Measurements from ENCODE around the gene ERBB4. TPM values are rescaled to one million over a fixed set of nuclear protein-coding genes. Genes with fewer than 3 reads are reported as not detected.

ERBB4 gene
- total RNA-seq, 5 donors from 2014 or later (not counting 1 experiment from before 2014, with no cell fraction given): 0.03 to 0.06 TPM; not detected in 3

GRCh38 chr2:211513446-211513845 is 1025.2 kb downstream of the ERBB4 start:
- H3K4me3 Mint-ChIP-seq: no peak overlapping the region
- H3K27me3 Mint-ChIP-seq: no peaks in the 10 kb centered on the region
- no peaks in the 10 kb centered on the region for H3K4me1 Mint-ChIP-seq
- Histone ChIP-seq H3K4me3 (ENCODE audit: control insufficient read depth in 1 of 2, extremely low read depth in 1 of 2, low read length in 1 of 2) (no peak overlapping the region), H3K27ac (ENCODE audit: low read length) (no peak overlapping the region), H3K4me1 (ENCODE audit: control insufficient read depth in 1 of 2, extremely low read depth in 1 of 2, insufficient read depth in 2 of 2, low read length in 2 of 2) (no peaks in the 10 kb centered on the region), H3K36me3 (ENCODE audit: control insufficient read depth in 2 of 2, extremely low read depth in 1 of 2, insufficient read depth in 1 of 2, low read length in 1 of 2) (no peaks in the 10 kb centered on the region), H3K27me3 (replicated peaks in 1 of 2; ENCODE audit: control insufficient read depth in 2 of 2, extremely low read depth in 1 of 2, insufficient read depth in 2 of 2, low read length in 1 of 2) (no peaks in the 10 kb centered on the region), H3K9me3 (no peaks in the 10 kb centered on the region)
- ChIA-PET CTCF (no interaction called here), POLR2A (no interaction called here)
- H3K9me3 Mint-ChIP-seq: peaks cover 0 to 6% (median 4%) of the 10 kb centered on the region in 3 donors
- ATAC-seq (replicated peaks in 1 of 4): no peak
- no peak overlapping the region for H3K27ac Mint-ChIP-seq
- WGBS (ENCODE audit: insufficient coverage): no CpG with 5 or more reads among the region's 3 CpGs
- H3K36me3 Mint-ChIP-seq: no peaks in the 10 kb centered on the region
- no peak for DNase-seq

DNA sequence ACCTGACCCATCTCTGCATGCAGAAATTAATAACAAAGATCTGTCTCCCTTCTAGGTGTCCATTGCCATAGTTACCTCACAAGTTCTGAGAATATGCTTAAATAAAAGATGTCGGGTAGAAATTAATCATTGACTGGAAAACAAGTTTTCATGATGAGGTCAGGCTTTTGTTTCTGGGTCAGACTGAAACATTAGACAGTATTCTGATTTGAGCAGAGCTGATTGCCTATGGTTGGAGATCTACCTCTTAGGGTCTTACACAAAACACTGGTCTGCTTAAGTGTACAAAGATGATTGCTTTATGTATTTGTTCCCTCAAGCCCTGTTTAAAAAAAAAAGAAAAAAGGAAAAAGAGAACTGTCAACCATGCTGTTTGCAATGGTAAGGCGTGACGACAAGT is 1025.8 kb downstream of the ERBB4 start:
- ChIA-PET POLR2A (no interaction called here), CTCF (no interaction called here)
- ATAC-seq (replicated peaks in 1 of 4) (no peak), DNase-seq (no peak)
- no peak overlapping the region for H3K4me3 ChIP-seq (ENCODE audit: control insufficient read depth in 1 of 2, extremely low read depth in 1 of 2, low read length in 1 of 2)
- Mint-ChIP-seq H3K4me1 (no peaks in the 10 kb centered on the region), H3K36me3 (no peaks in the 10 kb centered on the region), H3K4me3 (no peak overlapping the region), H3K27ac (no peak overlapping the region), H3K9me3 (peaks cover 0 to 6% (median 4%) of the 10 kb centered on the region in 3 donors), H3K27me3 (no peaks in the 10 kb centered on the region)
- H3K4me1 ChIP-seq (ENCODE audit: control insufficient read depth in 1 of 2, extremely low read depth in 1 of 2, insufficient read depth in 2 of 2, low read length in 2 of 2): no peaks in the 10 kb centered on the region
- WGBS (ENCODE audit: insufficient coverage): 88% methylated on average over 3 of the region's 3 CpGs
- no peaks in the 10 kb centered on the region for H3K9me3 ChIP-seq
- H3K27me3 ChIP-seq (replicated peaks in 1 of 2; ENCODE audit: control insufficient read depth in 2 of 2, extremely low read depth in 1 of 2, insufficient read depth in 2 of 2, low read length in 1 of 2): no peaks in the 10 kb centered on the region
- no peak overlapping the region for H3K27ac ChIP-seq (ENCODE audit: low read length)
- H3K36me3 ChIP-seq (ENCODE audit: control insufficient read depth in 2 of 2, extremely low read depth in 1 of 2, insufficient read depth in 1 of 2, low read length in 1 of 2): no peaks in the 10 kb centered on the region

GRCh38 chr2:211503856-211504255 is 1034.7 kb downstream of the ERBB4 start:
- ATAC-seq (replicated peaks in 1 of 4): no peak
- H3K27ac Mint-ChIP-seq: no peak overlapping the region
- H3K4me3 ChIP-seq (ENCODE audit: control insufficient read depth in 1 of 2, extremely low read depth in 1 of 2, low read length in 1 of 2): no peak overlapping the region
- H3K36me3 Mint-ChIP-seq: no peaks in the 10 kb centered on the region
- no peaks in the 10 kb centered on the region for H3K36me3 ChIP-seq (ENCODE audit: control insufficient read depth in 2 of 2, extremely low read depth in 1 of 2, insufficient read depth in 1 of 2, low read length in 1 of 2)
- no peaks in the 10 kb centered on the region for H3K27me3 Mint-ChIP-seq
- no peak overlapping the region for H3K4me3 Mint-ChIP-seq
- peaks cover 3 to 21% (median 6%) of the 10 kb centered on the region in 3 donors for H3K9me3 Mint-ChIP-seq
- CTCF ChIA-PET: no interaction called here
- no peaks in the 10 kb centered on the region for H3K4me1 Mint-ChIP-seq
- no peaks in the 10 kb centered on the region for H3K9me3 ChIP-seq
- no peak overlapping the region for H3K27ac ChIP-seq (ENCODE audit: low read length)
- no peak for DNase-seq
- H3K27me3 ChIP-seq (replicated peaks in 1 of 2; ENCODE audit: control insufficient read depth in 2 of 2, extremely low read depth in 1 of 2, insufficient read depth in 2 of 2, low read length in 1 of 2): no peaks in the 10 kb centered on the region
- H3K4me1 ChIP-seq (ENCODE audit: control insufficient read depth in 1 of 2, extremely low read depth in 1 of 2, insufficient read depth in 2 of 2, low read length in 2 of 2): no peaks in the 10 kb centered on the region
- POLR2A ChIA-PET: no interaction called here

- H3K9me3 Mint-ChIP-seq: peaks cover 3 to 21% (median 6%) of the 10 kb centered on the region in 3 donors
- DNase-seq: no peak
- Histone ChIP-seq H3K27ac (ENCODE audit: low read length) (no peak overlapping the region), H3K36me3 (ENCODE audit: control insufficient read depth in 2 of 2, extremely low read depth in 1 of 2, insufficient read depth in 1 of 2, low read length in 1 of 2) (no peaks in the 10 kb centered on the region), H3K4me3 (ENCODE audit: control insufficient read depth in 1 of 2, extremely low read depth in 1 of 2, low read length in 1 of 2) (no peak overlapping the region), H3K4me1 (ENCODE audit: control insufficient read depth in 1 of 2, extremely low read depth in 1 of 2, insufficient read depth in 2 of 2, low read length in 2 of 2) (no peaks in the 10 kb centered on the region), H3K27me3 (replicated peaks in 1 of 2; ENCODE audit: control insufficient read depth in 2 of 2, extremely low read depth in 1 of 2, insufficient read depth in 2 of 2, low read length in 1 of 2) (no peaks in the 10 kb centered on the region), H3K9me3 (no peaks in the 10 kb centered on the region)
- H3K4me1 Mint-ChIP-seq: no peaks in the 10 kb centered on the region
- ChIA-PET POLR2A (no interaction called here), CTCF (no interaction called here)
- no peak for ATAC-seq (replicated peaks in 1 of 4)
- H3K4me3 Mint-ChIP-seq: no peak overlapping the region
- 100% methylated on average over 2 of the region's 4 CpGs for WGBS (ENCODE audit: insufficient coverage)
- H3K27ac Mint-ChIP-seq: no peak overlapping the region
- H3K36me3 Mint-ChIP-seq: no peaks in the 10 kb centered on the region
- H3K27me3 Mint-ChIP-seq: no peaks in the 10 kb centered on the region
Measured at GRCh38 chr2:211503198-211503597, 1035.4 kb downstream of the ERBB4 start.

DNA sequence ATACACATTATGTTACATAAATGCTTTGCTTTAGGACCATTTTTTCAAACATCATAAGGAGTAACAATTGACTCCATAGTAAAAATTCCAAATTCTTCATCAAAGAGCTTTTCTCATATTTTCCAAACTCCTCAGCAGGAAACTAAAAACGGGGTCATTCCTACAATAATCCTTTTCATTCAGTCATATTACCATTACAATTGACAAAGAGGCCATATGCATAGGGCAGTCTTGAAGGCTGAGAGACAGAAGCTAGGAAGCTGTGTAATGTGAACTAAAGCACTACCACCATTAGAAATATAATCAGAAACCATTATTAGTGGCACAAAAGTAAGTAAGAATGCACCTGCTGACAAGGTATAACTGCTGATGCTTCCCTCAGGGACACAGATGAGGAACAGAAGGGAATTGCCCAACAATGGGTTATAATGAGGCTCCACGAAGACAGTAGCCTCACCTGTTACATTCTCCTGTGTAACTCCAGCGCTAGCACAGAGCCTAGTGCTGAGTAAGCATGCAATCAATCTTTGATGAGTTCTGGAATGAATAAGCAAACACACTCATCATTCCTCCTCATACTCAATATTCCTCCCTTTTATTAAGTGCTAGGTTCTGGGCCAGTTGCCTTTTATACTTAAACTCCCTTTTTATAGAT is 1039.9 kb downstream of the ERBB4 start:
- POLR2A ChIA-PET: no interaction called here
- no peaks in the 10 kb centered on the region for H3K27me3 Mint-ChIP-seq
- no peaks in the 10 kb centered on the region for H3K4me1 Mint-ChIP-seq
- WGBS (ENCODE audit: insufficient coverage): no CpG with 5 or more reads among the region's 3 CpGs
- H3K4me3 ChIP-seq (ENCODE audit: control insufficient read depth in 1 of 2, extremely low read depth in 1 of 2, low read length in 1 of 2): no peak overlapping the region
- no peaks in the 10 kb centered on the region for H3K36me3 ChIP-seq (ENCODE audit: control insufficient read depth in 2 of 2, extremely low read depth in 1 of 2, insufficient read depth in 1 of 2, low read length in 1 of 2)
- no peaks in the 10 kb centered on the region for H3K27me3 ChIP-seq (replicated peaks in 1 of 2; ENCODE audit: control insufficient read depth in 2 of 2, extremely low read depth in 1 of 2, insufficient read depth in 2 of 2, low read length in 1 of 2)
- peaks cover 0 to 6% (median 2%) of the 10 kb centered on the region in 3 donors for H3K9me3 Mint-ChIP-seq
- ATAC-seq (replicated peaks in 1 of 4) (no peak), DNase-seq (no peak)
- H3K36me3 Mint-ChIP-seq: no peaks in the 10 kb centered on the region
- H3K27ac Mint-ChIP-seq: no peak overlapping the region
- H3K4me1 ChIP-seq (ENCODE audit: control insufficient read depth in 1 of 2, extremely low read depth in 1 of 2, insufficient read depth in 2 of 2, low read length in 2 of 2): no peaks in the 10 kb centered on the region
- H3K9me3 ChIP-seq: no peaks in the 10 kb centered on the region
- H3K4me3 Mint-ChIP-seq: no peak overlapping the region
- no peak overlapping the region for H3K27ac ChIP-seq (ENCODE audit: low read length)
- CTCF ChIA-PET: interaction anchor here in 1 of 2 donors (0.6 kb wide), 1 partner anchor 289 kb away, joined by 3 read pairs; no protein-coding TSS in a partner anchor

- Mint-ChIP-seq H3K4me3 (no peak overlapping the region), H3K4me1 (no peaks in the 10 kb centered on the region), H3K36me3 (no peaks in the 10 kb centered on the region), H3K27me3 (no peaks in the 10 kb centered on the region), H3K27ac (no peak overlapping the region), H3K9me3 (no peaks in the 10 kb centered on the region)
- no peak for ATAC-seq (replicated peaks in 1 of 4)
- DNase-seq: no peak
- Histone ChIP-seq H3K36me3 (ENCODE audit: control insufficient read depth in 2 of 2, extremely low read depth in 1 of 2, insufficient read depth in 1 of 2, low read length in 1 of 2) (no peaks in the 10 kb centered on the region), H3K9me3 (no peaks in the 10 kb centered on the region), H3K4me3 (ENCODE audit: control insufficient read depth in 1 of 2, extremely low read depth in 1 of 2, low read length in 1 of 2) (no peak overlapping the region), H3K27me3 (replicated peaks in 1 of 2; ENCODE audit: control insufficient read depth in 2 of 2, extremely low read depth in 1 of 2, insufficient read depth in 2 of 2, low read length in 1 of 2) (no peaks in the 10 kb centered on the region), H3K4me1 (ENCODE audit: control insufficient read depth in 1 of 2, extremely low read depth in 1 of 2, insufficient read depth in 2 of 2, low read length in 2 of 2) (no peaks in the 10 kb centered on the region), H3K27ac (ENCODE audit: low read length) (no peak overlapping the region)
- CTCF ChIA-PET: no interaction called here
- WGBS (ENCODE audit: insufficient coverage): no CpG with 5 or more reads among the region's 3 CpGs
- POLR2A ChIA-PET: no interaction called here
Measured at GRCh38 chr2:211495339-211495738, 1043.3 kb downstream of the ERBB4 start.

- POLR2A ChIA-PET: interaction anchor here in 1 of 2 donors (0.7 kb wide), 1 partner anchor 177 kb away, joined by 3 read pairs; no protein-coding TSS in a partner anchor
- CTCF ChIA-PET: interaction anchor here in 1 of 2 donors (0.6 kb wide), 1 partner anchor 119 kb away, joined by 3 read pairs; no protein-coding TSS in a partner anchor
- no CpG with 5 or more reads among the region's 3 CpGs for WGBS (ENCODE audit: insufficient coverage)
- Histone ChIP-seq H3K36me3 (ENCODE audit: control insufficient read depth in 2 of 2, extremely low read depth in 1 of 2, insufficient read depth in 1 of 2, low read length in 1 of 2) (no peaks in the 10 kb centered on the region), H3K4me3 (ENCODE audit: control insufficient read depth in 1 of 2, extremely low read depth in 1 of 2, low read length in 1 of 2) (no peak overlapping the region), H3K27ac (ENCODE audit: low read length) (no peak overlapping the region), H3K27me3 (replicated peaks in 1 of 2; ENCODE audit: control insufficient read depth in 2 of 2, extremely low read depth in 1 of 2, insufficient read depth in 2 of 2, low read length in 1 of 2) (no peaks in the 10 kb centered on the region), H3K4me1 (ENCODE audit: control insufficient read depth in 1 of 2, extremely low read depth in 1 of 2, insufficient read depth in 2 of 2, low read length in 2 of 2) (no peaks in the 10 kb centered on the region), H3K9me3 (no peaks in the 10 kb centered on the region)
- ATAC-seq (replicated peaks in 1 of 4) (no peak), DNase-seq (no peak)
- Mint-ChIP-seq H3K27me3 (no peaks in the 10 kb centered on the region), H3K27ac (no peak overlapping the region), H3K4me1 (no peaks in the 10 kb centered on the region), H3K36me3 (no peaks in the 10 kb centered on the region), H3K9me3 (no peaks in the 10 kb centered on the region), H3K4me3 (no peak overlapping the region)
Measured at GRCh38 chr2:211494536-211494935, 1044.1 kb downstream of the ERBB4 start.

Measured in T-cell (primary cell).